Prostate gland (tissue), 2 donors: Measurements from ENCODE around the gene MSANTD3. TPM values are rescaled to one million over a fixed set of nuclear protein-coding genes. Genes with fewer than 3 reads are reported as not detected.

ENCODE experiments used
- total RNA-seq, 2 donors: library from RNA; depleted of rRNA; stranded (reverse); fragments of >200 nt; gene quantifications; one replicate each; pipeline ENCODE4 v1.1.0, GENCODE V29; 2016

MSANTD3 gene
- total RNA-seq, 2 donors from 2014 or later: 17.3 to 24.5 TPM

Other genes starting within 250 kb of the MSANTD3 start
- gene TEX10, start 74.2 kb upstream of the MSANTD3 start, total RNA-seq: 10 to 100 TPM; 17.3 to 32.1 TPM
- 1 to 10 TPM; 1.7 to 2.7 TPM for gene TMEFF1, start 46.0 kb downstream of the MSANTD3 start, total RNA-seq
- gene CAVIN4, start 150.9 kb downstream of the MSANTD3 start, total RNA-seq: 1 to 10 TPM in 1 of 2 donors, under 1 TPM in 1; 0.50 to 1.2 TPM